Dedifferentiated amniotic fluid mesenchymal stem cell (primary cell): Measurements from ENCODE around the gene EXOC3.

Experiments
- DNase-seq: peaks from one replicate; pipeline ENCODE4 v3.0.0-alpha.2; 2016; ENCODE audit errors: extremely low spot score

The EXOC3 gene

DNA sequence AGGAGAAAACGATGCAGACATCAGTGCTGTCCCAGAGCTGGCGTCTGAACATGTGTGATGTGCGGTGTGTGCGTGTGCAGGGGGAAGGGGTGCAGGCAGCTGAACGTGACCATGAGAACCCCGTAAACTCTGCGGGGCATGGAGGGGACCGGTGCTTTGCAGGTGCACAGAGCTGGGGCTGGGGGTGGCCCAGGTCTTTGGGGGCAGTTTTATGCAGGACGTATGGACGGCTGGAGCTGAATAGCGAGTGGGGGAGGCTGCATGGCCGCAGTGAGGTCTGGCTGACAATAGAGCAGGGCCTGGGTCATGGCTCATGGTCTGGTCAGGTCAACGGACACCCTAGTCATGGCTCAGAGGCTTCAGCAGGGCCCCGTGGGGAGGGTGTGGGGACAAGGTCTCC, 3.3 kb upstream of the EXOC3 start:
- DNase-seq, result no peak

DNA sequence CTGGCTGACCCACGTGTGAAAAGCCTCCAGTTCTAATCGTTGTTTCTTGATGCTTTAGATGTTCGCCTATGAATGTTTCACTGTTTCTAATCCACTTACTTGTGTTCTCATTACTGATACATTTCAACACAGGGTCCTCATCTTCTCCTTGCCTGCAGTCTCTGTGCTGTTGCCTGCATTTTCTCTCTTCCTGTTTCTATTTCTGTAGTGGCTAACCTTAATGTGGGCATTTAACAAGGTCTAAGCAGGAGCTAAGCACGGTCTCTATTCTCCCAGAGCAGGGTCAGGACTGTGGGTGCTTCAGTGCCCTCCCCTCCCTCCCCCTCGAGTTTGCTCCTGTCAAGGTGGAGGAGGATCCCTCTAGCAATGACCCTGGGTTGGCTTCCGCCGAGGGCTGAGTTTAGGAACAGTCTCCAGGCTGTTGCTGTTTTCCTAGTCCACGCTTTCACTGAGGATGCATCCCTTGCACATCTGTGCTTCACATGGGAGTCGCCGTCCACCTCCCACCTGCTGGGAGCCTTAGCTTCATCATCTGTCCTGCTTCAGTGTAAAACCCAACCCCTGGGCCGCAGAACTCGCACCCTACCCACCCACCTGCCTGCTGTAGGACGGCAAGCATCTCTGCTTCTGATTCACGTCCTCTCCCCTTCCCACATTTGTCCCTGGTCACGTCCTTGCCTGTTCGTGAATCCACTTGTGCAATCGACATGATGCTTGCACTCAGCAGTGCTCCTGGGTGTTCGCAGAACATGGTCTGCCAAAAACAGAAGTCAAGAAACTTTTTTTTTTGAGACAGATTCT, 2.4 kb upstream of the EXOC3 start:
- no peak for DNase-seq

DNA sequence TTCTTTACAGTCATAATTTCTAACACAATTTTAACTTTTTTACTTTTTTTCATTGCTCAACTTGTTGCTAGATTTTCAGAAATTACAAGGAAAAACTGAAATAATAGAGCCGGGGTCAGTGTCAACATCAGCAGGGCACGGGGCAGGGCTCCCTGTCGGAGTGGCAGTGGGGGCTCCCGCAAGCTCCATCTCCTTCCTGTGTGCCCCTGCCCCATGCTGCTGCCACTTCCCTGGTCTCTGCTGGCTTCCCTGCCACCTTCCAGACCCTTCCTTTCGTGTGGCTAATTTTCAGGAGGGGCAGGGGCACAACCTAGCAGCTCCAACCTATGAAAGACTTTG, 1.0 kb upstream of the EXOC3 start:
- DNase-seq, result no peak

DNA sequence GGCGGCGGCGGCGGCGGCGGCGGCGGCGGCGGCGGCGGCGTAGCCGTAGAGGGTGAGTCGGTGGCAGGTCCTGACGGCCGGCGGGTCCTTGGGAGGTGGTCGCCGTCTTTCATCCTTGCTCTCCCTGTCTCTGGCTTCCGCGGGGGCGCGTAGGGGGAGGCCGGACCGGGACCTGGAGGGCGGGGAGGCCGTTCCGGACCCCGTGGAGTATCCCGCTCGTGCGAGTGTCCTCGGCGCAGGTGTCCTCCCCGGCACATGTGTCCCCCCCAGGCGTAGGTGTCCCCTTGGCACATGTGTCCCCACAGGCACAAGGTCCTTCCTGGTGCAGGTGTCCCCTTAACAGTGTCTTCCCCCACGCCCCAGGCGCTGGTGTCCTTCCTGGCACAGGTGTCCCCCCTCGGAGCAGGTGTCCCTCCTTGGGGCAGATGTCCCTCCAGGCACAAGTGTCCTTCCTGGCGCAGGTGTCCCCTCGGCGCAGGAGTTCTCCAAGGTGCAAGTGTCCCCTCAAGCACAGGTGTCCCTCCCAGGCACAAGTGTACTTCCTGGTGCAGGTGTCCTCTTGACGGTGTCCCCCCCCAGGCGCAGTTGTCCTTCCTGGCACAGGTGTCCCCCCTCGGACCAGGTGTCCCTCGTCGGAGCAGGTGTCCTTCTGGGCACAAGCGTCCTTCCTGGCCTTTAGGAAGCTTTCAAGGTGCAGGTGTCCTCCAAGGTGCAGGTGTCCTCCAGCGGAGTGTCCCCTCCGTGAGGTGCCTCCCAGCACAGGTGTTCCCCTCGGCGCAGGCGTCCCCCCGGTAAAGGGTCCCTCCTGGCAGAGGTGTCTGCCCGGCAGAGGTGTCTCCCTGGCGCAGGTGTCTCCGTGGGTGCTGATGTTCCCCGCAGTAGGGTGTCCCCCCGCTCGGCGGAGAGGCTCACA, 519 bp downstream of the EXOC3 start:
- DNase-seq, result no peak

DNA sequence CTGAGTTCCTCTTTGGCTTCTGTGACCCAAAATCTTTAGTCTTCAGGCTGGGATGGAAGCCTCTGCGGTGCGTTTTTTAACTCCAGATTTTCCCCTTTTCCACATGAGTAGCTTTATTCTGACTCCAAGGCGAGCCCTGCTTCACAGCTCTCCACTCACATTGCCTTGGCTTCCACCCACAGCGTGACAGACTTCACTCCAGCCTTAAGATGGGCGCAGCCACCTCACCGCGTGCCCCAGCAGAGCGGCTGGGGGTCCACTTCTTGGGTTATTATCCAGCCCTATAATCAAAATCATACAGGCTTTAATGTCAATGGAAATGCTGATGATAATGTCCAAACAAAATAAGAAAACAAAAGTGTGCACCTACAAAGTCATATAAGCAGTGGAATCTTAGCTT, 1.2 kb downstream of the EXOC3 start:
- no peak for DNase-seq

DNA sequence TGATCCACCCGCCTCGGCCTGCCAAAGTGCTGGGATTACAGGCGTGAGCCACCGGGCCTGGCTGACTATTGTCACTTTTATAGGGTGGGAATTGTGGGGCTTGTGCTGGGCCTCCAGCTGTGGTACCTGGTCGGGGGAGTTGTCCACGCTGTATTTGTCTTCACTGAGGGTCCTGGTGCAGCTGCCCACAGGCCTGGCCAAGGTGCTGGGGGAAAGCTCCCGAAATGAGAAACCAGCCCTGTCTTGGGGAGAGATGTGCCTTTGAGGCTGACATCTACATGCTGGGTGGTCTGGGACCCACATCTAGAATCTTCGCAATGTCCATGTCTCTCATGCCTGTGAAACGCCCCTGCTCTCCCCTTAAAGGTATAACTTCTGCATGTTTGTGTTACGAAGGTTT, 2.6 kb downstream of the EXOC3 start:
- no peak for DNase-seq

DNA sequence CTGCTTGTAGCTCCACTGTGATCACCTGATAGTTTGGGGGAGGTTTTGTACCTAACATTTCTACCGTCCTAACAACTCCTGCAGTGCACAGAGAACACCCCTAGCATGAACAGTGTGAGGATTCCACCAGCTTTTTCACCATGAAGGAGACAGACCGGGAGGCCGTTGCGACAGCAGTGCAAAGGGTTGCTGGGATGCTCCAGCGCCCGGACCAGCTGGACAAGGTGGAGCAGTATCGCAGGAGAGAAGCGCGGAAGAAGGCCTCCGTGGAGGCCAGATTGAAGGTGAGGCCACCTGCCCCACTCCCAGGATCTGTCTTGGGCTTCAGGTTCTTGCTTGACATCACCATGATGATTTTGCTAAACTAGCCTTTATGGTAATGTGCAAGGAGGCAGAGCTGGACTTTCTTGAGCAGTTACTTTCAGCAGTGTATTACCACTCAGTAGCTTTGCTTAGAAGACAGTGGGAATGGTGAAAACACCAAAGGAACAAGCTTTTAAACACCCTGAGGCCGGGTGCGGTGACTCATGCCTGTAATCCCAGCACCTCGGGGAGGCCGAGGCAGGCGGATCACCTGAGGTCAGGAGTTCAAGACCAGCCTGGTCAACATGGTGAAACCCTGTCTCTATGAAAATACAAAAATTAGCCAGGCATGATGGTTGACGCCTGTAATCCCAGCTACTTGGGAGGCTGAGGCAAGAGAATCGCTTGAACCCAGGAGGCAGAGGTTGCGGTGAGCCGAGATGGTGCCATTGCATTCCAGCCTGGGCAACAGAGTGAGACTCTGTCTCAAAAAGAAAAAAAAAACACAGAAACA, 3.3 kb downstream of the EXOC3 start:
- DNase-seq, result no peak

DNA sequence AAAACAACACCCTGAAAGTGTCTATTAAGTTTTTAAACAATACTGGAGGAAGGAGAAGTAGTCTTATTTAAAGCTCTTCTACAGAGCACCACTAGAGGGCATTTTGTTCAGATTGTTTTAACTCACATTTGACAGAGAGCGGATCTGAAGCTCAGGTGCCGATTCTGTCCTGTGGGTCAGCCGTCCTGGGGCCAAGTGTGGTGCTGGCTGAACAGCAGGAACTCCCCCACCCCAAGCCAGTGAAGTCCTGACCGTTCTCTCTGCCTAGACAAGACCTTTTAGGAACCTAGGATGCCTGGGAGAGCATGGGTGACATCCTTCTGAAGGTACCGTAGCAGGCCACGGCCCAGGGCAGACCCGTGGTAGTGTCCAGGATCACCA, 3.9 kb downstream of the EXOC3 start:
- DNase-seq, result peak; percentile 44

DNA sequence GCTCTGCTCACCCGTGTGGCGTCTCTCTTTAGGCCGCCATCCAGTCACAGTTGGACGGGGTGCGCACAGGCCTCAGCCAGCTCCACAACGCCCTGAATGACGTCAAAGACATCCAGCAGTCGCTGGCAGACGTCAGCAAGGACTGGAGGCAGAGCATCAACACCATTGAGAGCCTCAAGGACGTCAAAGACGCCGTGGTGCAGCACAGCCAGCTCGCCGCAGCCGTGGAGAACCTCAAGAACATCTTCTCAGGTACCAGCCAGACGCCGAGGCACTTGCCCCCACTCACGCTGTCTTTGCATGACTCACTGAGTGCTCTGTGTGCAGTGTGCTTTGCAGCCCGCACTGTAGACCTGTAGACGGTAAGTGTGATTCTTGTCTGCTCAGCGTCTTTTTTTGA, 4.5 kb downstream of the EXOC3 start:
- DNase-seq, result no peak

DNA sequence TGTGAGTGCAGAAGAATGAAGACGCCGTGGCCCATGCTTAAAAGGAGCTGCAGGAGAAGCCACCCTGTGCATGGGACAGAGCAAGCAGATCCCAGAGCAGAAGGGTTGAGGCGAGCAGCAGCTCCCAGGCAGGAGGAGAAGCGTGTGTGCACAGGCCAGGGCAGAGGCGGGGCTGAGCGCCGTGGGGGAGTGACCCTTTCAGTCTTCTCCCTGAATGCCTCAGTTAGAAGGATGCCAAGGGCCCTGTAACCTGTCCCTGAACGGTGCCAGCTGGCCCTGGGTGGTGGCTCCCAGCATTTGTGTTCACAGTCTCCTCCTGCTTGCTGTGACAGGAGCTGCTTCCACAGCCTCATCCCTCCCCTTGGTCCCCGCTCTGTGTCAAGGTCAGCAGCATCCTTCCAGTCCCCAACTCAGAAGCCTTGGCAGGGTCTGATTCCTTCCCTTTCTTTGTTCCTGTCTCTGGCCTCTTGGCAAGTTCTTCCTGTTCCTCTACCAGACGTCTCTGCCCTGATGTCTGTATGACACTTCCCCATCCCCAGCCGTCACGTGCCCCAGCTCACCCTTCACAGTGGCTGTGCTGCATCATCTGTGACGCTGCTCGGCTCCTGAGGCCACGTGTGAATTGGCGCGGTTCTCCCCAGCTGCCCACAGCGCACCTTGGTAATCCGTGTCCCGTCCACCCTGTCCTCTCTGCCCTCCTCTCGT, 5.2 kb downstream of the EXOC3 start:
- no peak for DNase-seq

DNA sequence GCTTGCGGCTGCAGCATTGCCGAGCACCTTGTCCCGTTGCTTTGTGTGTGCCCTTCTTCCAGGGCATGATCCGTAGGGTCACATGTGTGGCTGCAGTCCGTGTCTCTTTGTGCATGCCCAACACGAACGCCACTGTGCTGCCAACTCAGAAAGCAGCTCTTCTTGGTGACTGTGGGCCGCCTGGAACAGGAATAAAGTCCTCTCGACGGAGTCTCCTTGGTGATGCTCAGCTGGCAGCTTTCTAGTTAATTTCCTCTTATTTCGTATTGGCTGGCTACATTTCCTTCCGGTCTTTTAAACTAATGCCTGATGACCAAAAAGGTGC, 5.8 kb downstream of the EXOC3 start:
- DNase-seq, result no peak

DNA sequence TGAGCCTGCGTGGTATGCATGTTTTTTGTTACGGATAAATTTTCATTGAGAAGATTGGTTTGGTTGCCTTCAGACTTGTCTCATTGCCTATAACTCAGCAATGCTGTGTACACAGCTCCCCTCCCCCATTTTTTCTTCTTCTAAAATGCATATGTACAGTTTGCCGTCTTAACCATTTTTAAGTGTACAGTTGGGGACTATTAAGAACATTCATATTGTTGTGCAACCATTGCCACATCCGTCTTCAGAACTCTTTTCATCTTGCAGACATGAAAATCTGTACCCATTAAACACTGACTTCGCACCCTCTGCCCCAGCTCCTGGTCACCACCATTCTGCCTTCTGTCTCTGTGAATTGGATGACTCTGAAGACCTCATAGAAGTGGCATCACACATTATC, 6.2 kb downstream of the EXOC3 start:
- DNase-seq, result no peak

DNA sequence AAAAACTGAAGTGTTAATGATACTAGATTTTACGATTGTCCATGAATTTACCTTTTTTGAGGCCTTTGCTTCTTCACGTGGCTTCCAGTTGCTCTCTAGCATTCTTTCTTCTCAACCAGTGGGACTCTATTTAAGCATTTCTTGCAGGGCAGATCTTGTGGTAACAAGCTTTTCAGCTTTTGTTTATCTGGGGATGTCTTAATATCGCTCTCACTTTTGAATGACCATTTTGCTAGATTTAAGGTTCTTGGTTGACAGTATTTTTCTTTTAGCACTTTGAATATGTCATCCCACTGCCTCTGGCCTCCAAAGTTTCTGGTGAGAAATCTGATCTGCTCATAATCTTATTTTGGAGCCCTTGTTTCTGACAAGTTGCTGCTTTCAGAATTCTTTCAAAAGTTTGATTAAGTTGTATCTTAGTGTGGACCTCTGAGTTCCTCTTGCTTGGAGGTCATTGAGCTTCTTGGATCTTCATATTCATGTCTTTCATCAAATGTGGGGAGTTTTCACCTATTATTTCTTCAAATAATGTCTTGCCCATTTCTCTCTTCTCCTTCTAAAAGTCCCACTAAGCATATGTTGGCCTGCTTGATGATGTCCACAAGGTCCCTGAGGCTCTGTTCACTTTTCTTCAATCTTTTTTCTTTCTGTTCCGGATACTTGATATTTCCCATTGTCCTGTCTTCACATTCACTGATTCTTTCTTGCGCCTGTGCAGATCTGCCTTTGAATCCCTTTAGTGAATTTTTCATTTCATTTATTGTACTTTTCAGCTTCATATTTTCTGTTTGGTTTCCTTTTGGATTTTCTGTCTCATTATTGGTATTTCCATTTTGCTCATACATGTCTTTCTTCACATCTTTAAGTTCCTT, 8.8 kb downstream of the EXOC3 start:
- DNase-seq, result no peak

DNA sequence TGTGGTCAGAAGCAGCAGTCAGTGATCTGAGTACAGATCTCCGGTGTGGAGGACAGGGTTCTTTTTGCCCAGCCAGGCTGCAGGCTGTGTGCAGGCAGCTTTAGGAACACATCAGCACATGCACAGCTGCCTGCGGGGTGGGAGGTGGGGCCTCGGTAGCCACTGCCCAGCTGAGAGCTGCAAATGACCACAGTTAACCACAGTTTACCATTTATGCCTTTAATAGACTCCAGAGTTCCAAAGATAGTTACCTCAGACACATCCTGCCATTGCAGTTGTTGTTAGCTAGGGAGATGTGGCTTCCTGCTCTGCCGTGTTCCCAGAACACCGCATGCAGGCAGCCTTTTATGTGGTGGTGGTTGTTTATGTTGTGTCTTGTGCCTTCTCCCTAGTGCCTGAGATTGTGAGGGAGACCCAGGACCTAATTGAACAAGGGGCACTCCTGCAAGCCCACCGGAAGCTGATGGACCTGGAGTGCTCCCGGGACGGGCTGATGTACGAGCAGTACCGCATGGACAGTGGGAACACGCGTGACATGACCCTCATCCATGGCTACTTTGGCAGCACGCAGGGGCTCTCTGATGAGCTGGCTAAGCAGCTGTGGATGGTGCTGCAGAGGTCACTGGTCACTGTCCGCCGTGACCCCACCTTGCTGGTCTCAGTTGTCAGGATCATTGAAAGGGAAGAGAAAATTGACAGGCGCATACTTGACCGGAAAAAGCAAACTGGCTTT, 10.2 kb downstream of the EXOC3 start:
- DNase-seq, result no peak

DNA sequence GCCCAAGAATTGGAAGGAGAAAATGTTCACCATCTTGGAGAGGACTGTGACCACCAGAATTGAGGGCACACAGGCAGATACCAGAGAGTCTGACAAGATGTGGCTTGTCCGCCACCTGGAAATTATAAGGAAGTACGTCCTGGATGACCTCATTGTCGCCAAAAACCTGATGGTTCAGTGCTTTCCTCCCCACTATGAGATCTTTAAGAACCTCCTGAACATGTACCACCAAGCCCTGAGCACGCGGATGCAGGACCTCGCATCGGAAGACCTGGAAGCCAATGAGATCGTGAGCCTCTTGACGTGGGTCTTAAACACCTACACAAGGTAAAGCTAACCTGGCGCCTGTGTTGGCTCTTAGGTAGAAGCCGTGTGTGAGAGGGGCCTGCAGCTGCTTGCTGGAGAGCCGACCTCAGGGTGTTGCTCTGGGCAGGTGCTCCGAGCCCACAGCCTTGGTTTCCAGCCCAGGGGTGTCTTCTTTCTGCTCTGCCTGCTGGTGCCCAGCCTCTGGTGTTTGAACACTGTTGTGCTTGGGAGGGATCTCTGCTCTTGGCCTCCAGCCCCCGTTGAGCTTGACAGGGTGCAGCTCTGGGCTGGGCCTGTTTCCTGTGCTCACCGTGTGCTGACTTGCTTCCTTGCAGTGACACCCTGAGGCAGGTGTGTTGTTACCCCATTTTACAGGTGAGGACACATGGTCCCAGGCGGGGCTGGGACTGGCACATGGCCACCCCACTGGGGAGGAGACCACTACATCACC, 10.9 kb downstream of the EXOC3 start:
- no peak for DNase-seq

DNA sequence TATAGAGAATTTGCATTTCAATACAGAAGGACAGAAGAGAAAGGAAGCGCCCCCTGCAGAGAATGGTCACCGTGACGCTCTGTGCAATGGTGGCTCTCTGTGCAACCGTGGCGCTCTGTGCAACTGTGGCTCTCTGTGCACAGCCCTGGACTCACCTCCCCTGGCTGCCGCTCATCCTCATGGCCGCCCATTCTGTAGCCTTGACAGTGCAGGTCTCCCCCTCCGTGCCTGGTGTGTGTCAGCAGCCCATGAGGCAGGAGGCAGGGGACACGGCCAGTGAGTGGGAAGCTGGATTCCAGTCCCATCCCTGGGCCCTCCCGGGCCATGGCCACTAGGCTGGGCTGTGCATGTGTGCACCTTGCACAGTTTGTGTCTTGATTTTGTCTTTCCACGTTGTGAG, 12.0 kb downstream of the EXOC3 start:
- no peak for DNase-seq

DNA sequence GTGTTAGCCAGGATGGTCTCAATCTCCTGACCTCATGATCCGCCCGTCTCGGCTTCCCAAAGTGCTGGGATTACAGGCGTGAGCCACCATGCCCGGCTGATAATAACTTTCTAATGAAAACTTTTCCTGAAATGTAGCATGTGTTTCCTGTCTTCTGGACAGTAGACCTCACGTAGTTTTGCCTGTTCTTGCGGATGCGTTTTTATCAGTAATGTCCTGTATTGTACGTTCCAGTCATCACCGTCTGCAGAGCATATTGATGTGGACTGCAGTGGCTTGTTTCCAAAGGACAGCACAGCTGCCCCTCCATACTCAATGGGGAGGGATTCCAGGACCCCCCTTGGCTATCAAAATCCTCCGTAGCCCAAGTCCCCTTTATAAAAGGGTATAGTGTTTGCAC, 12.8 kb downstream of the EXOC3 start:
- no peak for DNase-seq

DNA sequence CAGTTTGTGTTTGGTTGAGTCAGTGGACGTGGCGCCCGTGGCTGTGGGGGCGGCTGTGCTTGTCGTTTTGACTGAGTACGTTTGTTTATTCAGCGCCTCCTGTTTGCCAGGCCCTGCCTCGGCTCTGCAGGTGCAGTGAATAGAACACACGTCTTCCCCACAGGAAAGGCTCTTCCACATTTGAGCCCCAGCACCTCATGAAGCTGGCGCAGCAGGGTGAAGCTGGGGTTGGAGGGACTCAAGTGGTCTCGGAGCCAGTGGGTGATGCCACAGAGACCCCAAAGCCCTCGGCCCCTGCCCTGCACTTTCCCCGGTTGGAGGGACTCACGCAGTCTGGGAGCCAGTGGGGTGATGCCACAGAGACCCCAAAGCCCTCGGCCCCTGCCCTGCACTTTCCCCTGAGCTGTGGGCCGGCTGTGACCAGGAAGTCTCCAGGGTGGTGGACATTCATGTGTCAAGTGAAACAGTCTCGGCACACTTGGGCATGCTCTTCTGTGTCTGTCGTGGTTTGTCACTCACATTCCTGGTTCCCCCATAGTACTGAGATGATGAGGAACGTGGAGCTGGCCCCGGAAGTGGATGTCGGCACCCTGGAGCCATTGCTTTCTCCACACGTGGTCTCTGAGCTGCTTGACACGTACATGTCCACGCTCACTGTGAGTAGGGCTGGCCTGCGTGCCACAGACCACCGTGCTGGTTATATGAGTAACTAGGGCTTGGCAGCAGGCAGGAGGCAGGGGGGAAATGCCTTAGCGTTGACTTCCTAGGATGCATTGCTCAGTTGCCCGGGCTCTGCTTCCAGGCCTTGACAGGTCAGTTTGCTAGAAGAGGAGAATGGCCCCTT, 13.6 kb downstream of the EXOC3 start:
- no peak for DNase-seq
